Gastroesophageal sphincter (tissue), 3 donors: Measurements from ENCODE around the gene LRCH3.

Experiments
- EP300 ChIP-seq: sonication (generic); formaldehyde crosslinking; IDR thresholded peaks from one replicate; pipeline ENCODE4 v1.6.1; 2017; ENCODE audit warnings: antibody characterized with exemption, mild to moderate bottlenecking
- POLR2A ChIP-seq, 2 donors: fragments of 450-650 bp; IDR thresholded peaks; one replicate each; pipeline ENCODE4 v1.6.1; 2017; ENCODE audit warnings: antibody characterized with exemption in 2 of 2, mild to moderate bottlenecking in 2 of 2, moderate library complexity in 1 of 2
- POLR2AphosphoS5 ChIP-seq: sonication (generic); formaldehyde crosslinking; IDR thresholded peaks from one replicate; pipeline ENCODE4 v1.6.1; 2017; ENCODE audit warnings: antibody characterized with exemption
- TF ChIP-seq, protein P1 (sequence below), 4 experiments: fragments of 200-600 bp in 2 of 4; fragments of 450-650 bp in 2 of 4; sonication (generic) in 1 of 4; IDR thresholded peaks; one replicate each; pipeline ENCODE4 v1.5.1; 2017 to 2019; ENCODE audit warnings: antibody characterized with exemption in 4 of 4, mild to moderate bottlenecking in 2 of 4, moderate library complexity in 2 of 4

DNA sequence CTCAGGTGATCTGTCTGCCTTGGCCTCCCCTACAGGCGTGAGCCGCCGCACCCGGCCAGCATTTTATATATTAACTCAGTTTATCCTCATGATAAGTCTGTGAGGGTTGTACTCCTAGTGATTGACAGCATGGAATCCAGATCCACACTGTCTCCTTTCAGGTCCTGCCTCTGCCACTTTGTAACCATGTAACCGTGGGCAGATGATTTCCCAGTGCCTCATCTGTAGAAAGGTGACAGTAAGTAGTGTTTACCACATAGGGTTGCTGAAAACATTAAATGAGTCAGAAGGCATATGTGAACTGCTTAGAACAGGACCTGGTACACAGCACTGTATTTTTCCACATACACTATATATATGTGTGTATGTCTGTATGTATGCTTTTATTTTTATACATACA is 38.9 kb upstream of the LRCH3 start:
- no peak for TF ChIP-seq POLR2A (IDR thresholded peaks at IDR 0.05)
- TF ChIP-seq, protein P1, sequence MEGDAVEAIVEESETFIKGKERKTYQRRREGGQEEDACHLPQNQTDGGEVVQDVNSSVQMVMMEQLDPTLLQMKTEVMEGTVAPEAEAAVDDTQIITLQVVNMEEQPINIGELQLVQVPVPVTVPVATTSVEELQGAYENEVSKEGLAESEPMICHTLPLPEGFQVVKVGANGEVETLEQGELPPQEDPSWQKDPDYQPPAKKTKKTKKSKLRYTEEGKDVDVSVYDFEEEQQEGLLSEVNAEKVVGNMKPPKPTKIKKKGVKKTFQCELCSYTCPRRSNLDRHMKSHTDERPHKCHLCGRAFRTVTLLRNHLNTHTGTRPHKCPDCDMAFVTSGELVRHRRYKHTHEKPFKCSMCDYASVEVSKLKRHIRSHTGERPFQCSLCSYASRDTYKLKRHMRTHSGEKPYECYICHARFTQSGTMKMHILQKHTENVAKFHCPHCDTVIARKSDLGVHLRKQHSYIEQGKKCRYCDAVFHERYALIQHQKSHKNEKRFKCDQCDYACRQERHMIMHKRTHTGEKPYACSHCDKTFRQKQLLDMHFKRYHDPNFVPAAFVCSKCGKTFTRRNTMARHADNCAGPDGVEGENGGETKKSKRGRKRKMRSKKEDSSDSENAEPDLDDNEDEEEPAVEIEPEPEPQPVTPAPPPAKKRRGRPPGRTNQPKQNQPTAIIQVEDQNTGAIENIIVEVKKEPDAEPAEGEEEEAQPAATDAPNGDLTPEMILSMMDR (IDR thresholded peaks at IDR 0.05): no peak
- no peak for TF ChIP-seq POLR2AphosphoS5
- TF ChIP-seq EP300: no peak
